ENCODE results near the gene MRTFA. TPM values are rescaled to one million over a fixed set of nuclear protein-coding genes. Genes with fewer than 3 reads are reported as not detected.

Gene MRTFA
- total RNA-seq, 6 donors from 2014 or later, result 47.9 to 178 (median 61.3) TPM

DNA sequence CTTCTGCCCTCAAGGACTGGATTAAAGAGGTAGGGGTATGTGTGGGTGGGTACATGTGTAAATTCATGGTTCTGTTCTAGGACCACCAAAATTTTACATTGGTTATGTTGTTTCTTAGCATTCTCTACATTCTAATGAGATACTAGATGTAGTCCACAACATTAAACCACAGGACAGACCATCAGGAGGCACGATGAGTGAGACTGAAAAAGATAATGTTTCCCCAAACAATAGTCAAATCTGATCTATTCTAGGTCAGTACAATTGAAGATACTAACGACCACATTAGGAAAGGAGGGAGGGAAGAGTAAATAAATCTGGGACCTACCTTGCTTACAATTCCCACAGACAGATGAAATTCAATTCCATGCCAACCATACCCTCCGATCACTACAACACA lies 42.2 kb downstream of the MRTFA start:
- ATAC-seq (ENCODE audit: low FRiP score in 2 of 2), result no peak
- WGBS, 2 donors, result 47 to 64% methylated on average over 3 of the region's 3 CpGs
- no peak for DNase-seq

DNA sequence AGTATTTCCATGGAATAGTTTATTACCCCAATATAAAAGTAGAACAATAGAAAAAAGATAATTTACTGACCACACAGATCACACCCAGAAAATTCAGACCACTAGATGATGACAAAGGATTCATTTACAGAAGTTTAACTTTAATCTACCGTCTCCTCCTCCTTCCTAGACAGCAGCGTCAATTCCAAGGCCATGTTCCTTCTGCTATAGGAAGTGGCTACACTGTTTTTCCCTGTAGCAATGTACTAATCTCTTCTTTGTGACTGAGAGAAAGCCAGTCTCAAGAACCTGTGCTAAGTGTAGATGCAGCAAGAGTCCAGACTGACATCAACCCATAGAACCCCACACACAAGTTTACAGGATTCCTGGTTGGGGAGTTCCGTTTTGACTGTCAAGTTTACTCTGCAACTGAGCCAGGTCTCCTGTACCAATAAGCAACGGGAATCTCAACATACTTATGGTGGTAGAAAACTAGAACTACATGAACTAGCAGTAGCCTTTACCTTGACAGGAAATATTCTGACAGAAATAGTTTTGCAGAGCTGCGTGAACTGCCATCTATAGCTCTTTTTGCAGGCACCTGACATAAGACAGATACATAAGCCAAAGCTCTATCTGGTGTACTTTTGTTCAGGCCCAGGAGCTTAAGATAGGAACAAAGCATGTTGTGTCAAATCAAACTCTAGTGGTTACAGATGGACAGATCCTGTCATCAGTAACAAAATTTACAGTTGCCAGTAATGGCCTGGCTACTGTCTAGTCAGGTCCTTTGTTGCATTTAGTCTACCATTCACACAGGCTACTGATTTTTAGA lies 42.9 kb downstream of the MRTFA start:
- no peak for ATAC-seq (ENCODE audit: low FRiP score in 2 of 2)
- DNase-seq, result no peak
- H3K9me3 ChIP-seq, result no peaks in the 10 kb centered on the region
- H3K27me3 ChIP-seq, result no peaks in the 10 kb centered on the region
- peaks cover 16 to 40% (median 24%) of the 10 kb centered on the region in 4 donors for H3K4me1 ChIP-seq
- no peak overlapping the region for H3K4me3 ChIP-seq
- WGBS, 2 donors, result 73 to 78% methylated on average over 5 of the region's 5 CpGs
- no peak overlapping the region for H3K27ac ChIP-seq
- TF ChIP-seq EP300 (IDR thresholded peaks at IDR 0.05) (no peak), POLR2AphosphoS5 (IDR thresholded peaks at IDR 0.05) (no peak), POLR2A (IDR thresholded peaks at IDR 0.05) (no peak)
- TF ChIP-seq, protein P1, sequence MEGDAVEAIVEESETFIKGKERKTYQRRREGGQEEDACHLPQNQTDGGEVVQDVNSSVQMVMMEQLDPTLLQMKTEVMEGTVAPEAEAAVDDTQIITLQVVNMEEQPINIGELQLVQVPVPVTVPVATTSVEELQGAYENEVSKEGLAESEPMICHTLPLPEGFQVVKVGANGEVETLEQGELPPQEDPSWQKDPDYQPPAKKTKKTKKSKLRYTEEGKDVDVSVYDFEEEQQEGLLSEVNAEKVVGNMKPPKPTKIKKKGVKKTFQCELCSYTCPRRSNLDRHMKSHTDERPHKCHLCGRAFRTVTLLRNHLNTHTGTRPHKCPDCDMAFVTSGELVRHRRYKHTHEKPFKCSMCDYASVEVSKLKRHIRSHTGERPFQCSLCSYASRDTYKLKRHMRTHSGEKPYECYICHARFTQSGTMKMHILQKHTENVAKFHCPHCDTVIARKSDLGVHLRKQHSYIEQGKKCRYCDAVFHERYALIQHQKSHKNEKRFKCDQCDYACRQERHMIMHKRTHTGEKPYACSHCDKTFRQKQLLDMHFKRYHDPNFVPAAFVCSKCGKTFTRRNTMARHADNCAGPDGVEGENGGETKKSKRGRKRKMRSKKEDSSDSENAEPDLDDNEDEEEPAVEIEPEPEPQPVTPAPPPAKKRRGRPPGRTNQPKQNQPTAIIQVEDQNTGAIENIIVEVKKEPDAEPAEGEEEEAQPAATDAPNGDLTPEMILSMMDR (IDR thresholded peaks at IDR 0.05), result no peak
- no peaks in the 10 kb centered on the region for H3K36me3 ChIP-seq

More for the DNA sequence above, 42.2 kb downstream of the MRTFA start:
- Histone ChIP-seq H3K4me1 (peaks cover 16 to 37% (median 22%) of the 10 kb centered on the region in 4 donors), H3K4me3 (no peak overlapping the region), H3K27me3 (no peaks in the 10 kb centered on the region), H3K36me3 (no peaks in the 10 kb centered on the region), H3K9me3 (no peaks in the 10 kb centered on the region), H3K27ac (no peak overlapping the region)
- TF ChIP-seq, protein P1 (IDR thresholded peaks at IDR 0.05), result no peak
- TF ChIP-seq EP300 (IDR thresholded peaks at IDR 0.05), result no peak
- no peak for TF ChIP-seq POLR2A (IDR thresholded peaks at IDR 0.05)
- no peak for TF ChIP-seq POLR2AphosphoS5 (IDR thresholded peaks at IDR 0.05)

DNA sequence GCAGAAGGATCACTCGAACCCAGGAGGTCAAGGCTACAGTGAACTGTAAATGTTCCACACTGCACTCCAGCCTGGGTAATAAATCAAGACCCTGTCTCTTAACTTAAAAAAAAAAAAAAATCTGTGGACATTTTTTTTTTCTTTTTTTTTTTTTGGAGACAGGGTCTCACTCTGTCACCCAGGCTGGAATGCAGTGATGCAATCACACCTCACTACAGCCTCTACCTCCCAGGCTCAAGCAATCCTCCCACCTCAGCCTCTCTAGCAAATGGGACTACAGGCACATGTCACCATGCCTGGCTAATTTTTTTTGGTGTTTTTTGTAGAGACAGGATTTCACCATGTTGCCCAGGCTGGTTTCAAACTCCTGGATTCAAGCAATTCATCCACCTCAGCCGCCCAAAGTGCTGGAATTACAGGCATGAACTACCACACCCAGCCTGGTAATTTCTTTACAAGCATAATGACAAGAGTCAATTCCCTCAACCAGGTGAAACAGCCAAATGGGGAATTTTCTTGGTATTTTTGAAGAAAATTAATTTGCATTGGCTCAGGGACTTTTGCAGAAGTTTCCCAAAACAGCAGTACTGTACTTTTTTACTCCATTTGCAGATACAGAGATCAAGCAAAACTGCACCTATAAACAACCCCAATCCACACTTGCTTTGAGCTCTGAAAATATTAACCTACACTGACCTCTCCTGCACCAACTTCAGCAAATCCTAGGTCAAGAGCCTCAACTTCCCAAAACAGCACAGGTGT lies 44.0 kb downstream of the MRTFA start:
- ATAC-seq (ENCODE audit: low FRiP score in 2 of 2) (no peak), DNase-seq (no peak)
- no peak for TF ChIP-seq POLR2AphosphoS5 (IDR thresholded peaks at IDR 0.05)
- no peak for TF ChIP-seq POLR2A (IDR thresholded peaks at IDR 0.05)
- TF ChIP-seq, protein P1 (IDR thresholded peaks at IDR 0.05), result no peak
- TF ChIP-seq EP300 (IDR thresholded peaks at IDR 0.05), result no peak
- H3K27ac ChIP-seq, result no peak overlapping the region
- no peaks in the 10 kb centered on the region for H3K27me3 ChIP-seq
- H3K4me3 ChIP-seq, result no peak overlapping the region
- 81 to 92% methylated on average over 2 of the region's 2 CpGs for WGBS, 2 donors
- no peaks in the 10 kb centered on the region for H3K36me3 ChIP-seq
- no peaks in the 10 kb centered on the region for H3K9me3 ChIP-seq
- H3K4me1 ChIP-seq, result peaks cover 7 to 29% (median 20%) of the 10 kb centered on the region in 4 donors

DNA sequence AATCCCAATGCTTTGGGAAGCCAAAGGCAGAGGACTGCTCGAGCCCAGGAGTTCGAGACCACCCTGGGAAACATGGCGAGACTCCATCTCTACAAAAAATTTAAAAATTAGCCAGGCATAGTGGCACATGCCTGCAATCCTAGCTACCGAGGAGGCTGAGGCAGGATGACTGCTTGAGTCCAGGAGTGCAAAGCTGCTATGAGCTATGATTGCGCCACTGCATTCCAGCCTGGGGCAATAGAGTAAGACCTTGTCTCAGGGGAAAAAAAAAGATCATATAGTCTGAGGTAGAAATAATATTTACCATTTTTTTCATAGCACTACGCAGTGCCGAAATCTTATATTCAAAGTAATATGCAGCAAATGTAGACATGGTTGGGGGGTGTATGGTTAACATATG lies 47.8 kb downstream of the MRTFA start:
- Histone ChIP-seq H3K36me3 (peaks cover 0 to 10% (median 3%) of the 10 kb centered on the region in 4 donors), H3K9me3 (no peaks in the 10 kb centered on the region), H3K4me1 (peaks cover 0 to 10% (median 3%) of the 10 kb centered on the region in 4 donors), H3K27me3 (no peaks in the 10 kb centered on the region), H3K27ac (no peak overlapping the region), H3K4me3 (no peak overlapping the region)
- ATAC-seq (ENCODE audit: low FRiP score in 2 of 2) (no peak), DNase-seq (peak in 1 of 2 donors; percentile 57)
- TF ChIP-seq EP300 (IDR thresholded peaks at IDR 0.05) (no peak), POLR2A (IDR thresholded peaks at IDR 0.05) (no peak), POLR2AphosphoS5 (IDR thresholded peaks at IDR 0.05) (no peak)
- TF ChIP-seq, protein P1 (IDR thresholded peaks at IDR 0.05), result no peak
- 74 to 85% methylated on average over 7 of the region's 7 CpGs for WGBS, 2 donors
